GM21576 (cell line): ENCODE data around the gene C16orf78.
A peak's percentile ranks its signal among the peaks of the same experiment; 100 is the strongest.

Experiments used
- ATAC-seq: cut with Tn5 transposase; IDR thresholded peaks from one replicate; pipeline ENCODE4 v1.9.1; 2021; ENCODE audit warnings: mild to moderate bottlenecking, moderate library complexity; ENCODE audit not compliant: unreplicated experiment

C16orf78 gene

DNA sequence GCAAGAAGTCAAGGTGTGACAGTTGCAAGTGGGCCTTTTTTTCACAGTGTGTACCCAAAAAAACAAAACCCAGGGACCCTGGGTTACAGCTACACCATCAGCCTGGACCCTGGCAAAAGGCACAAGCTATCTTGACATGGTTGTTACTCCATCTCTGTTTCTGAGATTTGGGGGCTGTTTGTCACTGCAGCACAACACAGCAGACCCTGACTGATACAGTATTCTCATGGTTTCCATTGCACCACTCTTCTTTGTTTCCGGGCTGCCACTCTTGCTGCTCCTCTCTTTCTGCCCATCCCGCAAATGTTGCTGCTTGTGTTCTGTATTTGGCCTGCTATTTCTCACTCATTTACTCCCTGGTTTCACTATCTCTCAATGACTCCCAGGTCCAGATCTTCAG is 55.2 kb downstream of the C16orf78 start:
- ATAC-seq, result no peak

DNA sequence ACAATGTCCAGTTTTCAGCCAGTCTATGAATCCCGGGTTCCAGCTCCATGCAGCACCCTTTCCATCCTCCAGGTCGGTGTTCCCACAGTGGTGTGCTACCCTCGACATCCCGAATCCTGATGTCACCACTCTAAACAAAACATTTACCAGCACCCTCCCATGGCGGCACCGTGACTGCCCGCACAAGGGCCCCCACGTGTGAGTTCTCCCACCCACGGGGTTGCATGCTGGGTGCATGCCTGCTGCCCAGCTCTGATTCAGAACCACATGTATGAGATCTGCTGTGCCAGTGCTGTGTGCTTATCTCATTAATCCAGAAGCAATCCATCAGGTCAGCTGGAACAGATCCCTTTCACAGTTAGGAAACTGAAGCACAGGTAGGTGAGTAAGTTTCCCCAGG is 57.4 kb downstream of the C16orf78 start:
- ATAC-seq, result no peak

GRCh38 chr16:49431591-49432290 is 58.1 kb downstream of the C16orf78 start:
- no peak for ATAC-seq

DNA sequence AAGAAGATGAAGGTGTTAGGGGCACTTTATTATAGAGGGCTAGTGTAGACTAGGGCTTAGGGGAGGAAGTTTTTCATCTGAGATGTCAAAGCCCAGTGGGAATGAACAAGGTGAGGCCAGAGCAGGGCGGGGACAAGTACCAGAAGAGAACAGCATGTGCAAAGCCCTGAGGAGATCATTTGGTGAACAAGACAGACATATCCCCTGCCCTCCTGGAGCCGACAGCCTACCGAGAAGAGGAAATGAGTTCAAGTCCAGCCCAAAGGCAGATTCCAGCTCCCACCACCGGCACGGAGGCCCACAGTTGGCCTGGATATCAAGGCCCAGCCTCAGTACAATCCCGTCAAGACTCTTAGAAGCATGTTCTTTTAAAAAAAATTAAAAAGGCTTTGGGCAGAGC is 61.1 kb downstream of the C16orf78 start:
- ATAC-seq, result no peak

GRCh38 chr16:49436181-49436580 is 62.6 kb downstream of the C16orf78 start:
- ATAC-seq, result no peak

GRCh38 chr16:49437344-49437743 is 63.7 kb downstream of the C16orf78 start:
- ATAC-seq, result no peak

GRCh38 chr16:49439050-49439449 is 65.4 kb downstream of the C16orf78 start:
- no peak for ATAC-seq

- no peak for ATAC-seq
Measured at GRCh38 chr16:49439676-49440075, 66.1 kb downstream of the C16orf78 start.

DNA sequence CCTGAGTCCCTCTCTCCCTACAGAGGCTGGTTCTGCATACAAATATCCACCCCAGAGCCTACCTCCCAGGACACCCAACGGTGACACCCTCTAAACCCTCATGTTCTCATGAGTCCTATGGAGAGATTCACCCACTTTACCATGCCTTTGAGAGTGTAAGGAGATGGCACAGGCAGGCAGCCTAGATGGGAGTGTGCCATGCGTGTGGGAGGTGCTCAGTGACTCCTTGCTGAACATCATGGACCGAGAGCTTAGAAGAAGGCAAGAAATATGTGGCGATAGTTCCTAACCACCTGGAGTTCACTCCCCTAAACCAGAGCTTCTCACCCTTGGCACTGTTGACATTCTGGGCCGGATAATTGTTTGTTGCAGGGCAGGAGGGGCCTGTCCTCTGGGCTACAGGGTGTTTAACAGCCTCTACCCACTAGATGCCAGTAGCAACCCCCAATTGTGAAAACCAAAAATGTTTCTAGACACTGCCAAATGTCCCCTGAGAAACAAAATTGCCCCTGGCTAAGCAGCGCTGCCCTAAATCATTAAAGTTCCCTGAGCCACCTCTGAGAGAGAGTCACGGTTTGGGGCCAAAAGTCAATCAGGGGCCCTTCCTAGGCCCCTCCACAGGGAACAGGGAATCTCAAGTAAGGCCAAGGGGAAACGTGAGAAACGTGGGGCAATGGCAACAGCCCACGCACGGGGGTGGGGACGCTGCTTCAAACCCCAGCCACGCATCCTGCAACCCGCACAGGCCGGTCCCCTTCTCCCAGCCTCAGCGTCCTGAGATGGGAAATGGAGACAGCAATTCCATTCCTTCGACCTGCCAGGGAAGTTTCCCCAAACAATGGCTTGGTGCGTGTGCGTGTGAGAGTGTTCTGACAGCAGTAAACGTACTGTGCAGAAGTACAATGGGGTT is 66.8 kb downstream of the C16orf78 start:
- ATAC-seq, result no peak

DNA sequence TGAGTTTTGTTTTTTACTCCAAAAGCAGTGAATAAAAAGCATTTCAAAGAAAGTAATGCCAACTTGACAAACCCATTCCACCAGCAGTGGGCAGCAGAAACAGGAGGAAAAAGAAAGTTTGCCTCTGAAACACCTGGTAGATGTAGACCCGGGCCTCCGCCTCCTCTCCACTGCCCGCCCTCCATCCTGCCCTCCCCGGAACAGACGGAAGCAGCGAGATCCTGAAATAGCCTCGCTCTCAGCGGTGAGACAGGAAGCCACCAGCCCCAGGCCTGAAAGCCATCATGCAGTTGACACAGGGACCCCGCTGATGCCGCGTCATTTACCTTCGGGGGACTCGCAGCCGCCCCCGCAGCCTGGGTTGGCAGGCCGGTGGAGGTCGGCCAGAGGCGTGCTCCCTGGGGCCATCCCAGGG is 67.8 kb downstream of the C16orf78 start:
- peak; percentile 99 for ATAC-seq

GRCh38 chr16:49442805-49443204 is 69.2 kb downstream of the C16orf78 start:
- no peak for ATAC-seq

- ATAC-seq, result no peak
Measured at GRCh38 chr16:49443576-49443975, 70.0 kb downstream of the C16orf78 start.

GRCh38 chr16:49446805-49447204 is 73.2 kb downstream of the C16orf78 start:
- no peak for ATAC-seq
